GM19328 (cell line): Measurements from ENCODE around the gene CUBN.
"Not testable (repeated sequence)": the region's sequence is repeated elsewhere in the genome, so short reads cannot be mapped to it uniquely, and the experiment has no call there.

ENCODE experiments used
- ATAC-seq: cut with Tn5 transposase; IDR thresholded peaks from one replicate; pipeline ENCODE4 v1.9.1; 2021; ENCODE audit warnings: mild to moderate bottlenecking, moderate library complexity; ENCODE audit not compliant: unreplicated experiment

The CUBN gene

GRCh38 chr10:16843252-16843870, 286.2 kb downstream of the CUBN start:
- ATAC-seq: no peak

DNA sequence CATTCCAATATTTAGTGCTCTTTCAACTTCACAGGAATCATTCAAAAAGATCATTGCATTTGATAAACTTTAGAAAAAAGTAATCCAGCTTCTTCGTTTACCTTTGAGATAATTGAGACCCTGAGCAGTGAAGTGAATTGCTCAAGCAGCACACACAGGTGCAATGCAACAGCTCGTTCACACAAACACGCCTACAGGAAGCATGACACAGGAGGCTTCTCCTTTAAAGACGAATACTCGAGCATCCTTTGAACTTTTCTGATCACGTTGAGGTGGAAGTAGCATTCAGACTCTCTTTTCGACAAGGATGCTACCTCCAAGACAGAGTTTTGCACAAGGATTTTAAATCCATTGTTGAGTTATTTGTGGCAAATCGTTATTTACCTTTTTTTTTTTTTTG, 294.4 kb downstream of the CUBN start:
- ATAC-seq: no peak

- no peak for ATAC-seq
Observed at GRCh38 chr10:16832351-16833080, 297.1 kb downstream of the CUBN start.

DNA sequence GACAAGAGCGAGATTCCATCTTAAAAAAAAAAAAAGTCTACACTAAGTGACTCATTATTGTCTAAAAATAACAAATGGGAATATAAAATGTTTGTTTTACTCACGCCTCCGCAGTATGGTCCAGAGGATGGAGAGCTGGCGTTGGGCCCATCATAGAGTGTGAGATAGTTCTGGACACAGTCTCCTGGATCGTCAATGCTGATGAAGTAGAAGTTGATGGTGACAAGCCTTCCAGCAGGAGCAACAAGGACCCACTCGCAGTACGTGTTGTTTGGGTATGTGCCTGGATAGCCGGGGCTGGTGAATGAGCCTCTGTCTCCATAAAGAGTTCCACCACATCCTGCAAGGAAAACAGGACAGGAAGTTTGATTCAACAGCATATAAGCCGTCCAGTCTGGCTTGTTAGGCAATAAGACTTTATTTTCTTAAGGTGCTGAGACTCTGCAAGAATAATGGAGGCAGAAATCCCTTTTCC, 300.9 kb downstream of the CUBN start:
- no peak for ATAC-seq

DNA sequence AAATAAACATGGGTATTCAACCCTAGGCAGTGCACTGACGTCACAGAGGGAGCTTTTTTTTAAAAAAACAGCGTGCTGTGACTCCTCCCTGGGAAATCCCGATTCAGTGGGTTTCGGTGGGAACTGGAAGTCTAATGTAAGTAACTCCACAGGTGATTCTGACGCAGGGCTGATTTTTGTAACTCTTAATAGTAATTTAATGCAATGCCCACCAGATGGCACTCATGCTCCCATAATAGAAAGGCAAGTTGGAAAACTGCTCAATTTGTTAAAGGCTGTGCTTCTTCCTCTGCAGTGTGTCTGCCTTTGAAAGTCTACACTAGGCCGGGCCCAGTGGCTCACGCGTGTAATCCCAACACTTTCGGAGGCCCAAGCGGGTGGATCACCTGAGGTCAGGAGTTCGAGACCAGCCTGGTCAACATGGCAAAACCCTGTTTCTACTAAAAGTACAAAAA, 301.5 kb downstream of the CUBN start:
- peak; percentile 78 for ATAC-seq

DNA sequence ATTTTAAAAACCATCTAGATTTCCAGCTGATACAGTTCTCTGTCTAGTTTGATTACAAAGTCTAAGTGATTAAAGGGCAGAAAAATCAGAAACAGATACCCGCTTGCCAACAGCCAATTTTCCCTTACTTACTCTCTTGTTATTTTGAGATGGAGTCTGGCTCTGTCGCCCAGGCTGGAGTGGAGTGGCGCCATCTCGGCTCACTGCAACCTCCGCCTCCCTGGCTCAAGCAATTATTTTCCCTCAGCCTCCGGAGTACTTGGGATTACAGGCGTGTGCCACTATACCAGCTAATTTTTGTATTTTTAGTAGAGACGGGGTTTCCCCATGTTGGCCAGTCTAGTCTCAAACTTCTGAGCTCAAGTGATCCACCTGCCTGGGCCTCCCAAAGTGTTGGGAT, 302.1 kb downstream of the CUBN start:
- ATAC-seq: not testable (repeated sequence)

DNA sequence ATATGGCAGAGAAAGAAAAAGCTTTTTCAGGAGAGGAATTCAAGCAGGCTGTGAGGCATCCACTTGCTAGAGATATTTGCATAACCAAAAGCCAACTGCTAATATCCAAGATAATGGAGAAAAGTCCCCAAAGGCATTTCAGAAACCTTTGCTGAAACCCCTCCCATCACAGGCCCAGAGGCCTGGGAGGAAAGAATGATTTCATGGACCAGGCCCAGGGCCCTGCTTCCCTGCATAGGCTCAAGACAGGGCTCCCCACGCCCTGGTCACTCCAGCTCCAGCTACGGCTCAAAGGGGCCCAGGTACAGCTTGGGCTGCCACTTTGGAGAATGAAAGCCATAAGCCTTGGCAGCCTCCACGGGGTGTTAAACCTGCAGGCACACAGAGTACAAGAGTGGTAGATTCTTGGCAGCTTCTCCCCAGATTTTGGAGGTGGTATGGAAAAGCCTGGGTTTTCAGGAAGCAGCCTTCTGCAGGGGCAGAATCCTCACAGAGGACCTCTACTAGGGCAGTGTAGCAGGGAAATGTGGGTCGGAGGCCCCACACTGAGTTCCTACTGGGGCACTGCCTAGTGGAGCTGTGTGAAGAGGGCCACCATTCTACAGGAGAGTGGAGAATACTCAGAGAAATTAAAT, 306.8 kb downstream of the CUBN start:
- ATAC-seq: no peak

- no peak for ATAC-seq
Observed at GRCh38 chr10:16822027-16822426, 307.6 kb downstream of the CUBN start.

GRCh38 chr10:16820421-16820820, 309.2 kb downstream of the CUBN start:
- no peak for ATAC-seq

- ATAC-seq: no peak
Observed at GRCh38 chr10:16820018-16820417, 309.6 kb downstream of the CUBN start.

DNA sequence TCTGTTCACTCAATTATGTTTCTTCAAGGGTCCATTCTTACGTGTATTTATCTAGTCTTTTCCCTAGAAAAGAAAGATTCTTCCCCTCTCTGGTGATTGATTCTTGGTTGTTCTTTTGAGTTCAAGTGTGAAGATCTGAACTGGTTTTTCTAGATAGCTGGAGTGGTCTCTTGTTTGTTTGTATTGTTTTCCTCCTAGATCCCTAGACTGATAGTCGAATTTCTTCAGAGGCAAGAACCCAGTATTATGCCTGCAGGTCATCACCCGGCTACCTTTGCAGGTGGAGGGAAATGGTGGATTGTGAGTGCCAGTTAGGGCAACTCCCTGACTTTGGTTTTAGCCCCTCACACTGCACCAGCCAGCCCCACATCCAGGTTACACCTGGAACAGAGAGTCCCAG, 310.2 kb downstream of the CUBN start:
- ATAC-seq: no peak

- ATAC-seq: no peak
Observed at GRCh38 chr10:16819026-16819425, 310.6 kb downstream of the CUBN start.

GRCh38 chr10:16817125-16818019, 312.2 kb downstream of the CUBN start, which contains the start of gene RSU1:
TSS of gene RSU1 (minus strand) at chr10:16817424. CDS start at chr10:16817081, 343 bp downstream.
- ATAC-seq: peak; percentile 99

DNA sequence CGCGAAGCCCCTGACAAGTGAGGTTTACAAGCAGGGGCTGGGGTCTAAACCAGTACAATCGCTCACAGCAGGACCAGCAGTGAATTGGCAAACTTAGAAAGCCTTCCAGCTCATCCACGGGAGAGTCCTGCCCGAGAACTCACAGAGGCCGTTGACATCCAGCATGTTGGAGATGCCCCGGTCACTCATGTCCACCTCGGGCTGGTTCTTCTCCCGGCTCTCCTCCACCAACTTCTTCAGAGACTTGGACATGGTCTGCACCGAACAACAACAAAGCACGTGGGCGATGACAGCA, 312.8 kb downstream of the CUBN start:
- ATAC-seq: no peak

- ATAC-seq: no peak
Observed at GRCh38 chr10:16816171-16816570, 313.4 kb downstream of the CUBN start.

DNA sequence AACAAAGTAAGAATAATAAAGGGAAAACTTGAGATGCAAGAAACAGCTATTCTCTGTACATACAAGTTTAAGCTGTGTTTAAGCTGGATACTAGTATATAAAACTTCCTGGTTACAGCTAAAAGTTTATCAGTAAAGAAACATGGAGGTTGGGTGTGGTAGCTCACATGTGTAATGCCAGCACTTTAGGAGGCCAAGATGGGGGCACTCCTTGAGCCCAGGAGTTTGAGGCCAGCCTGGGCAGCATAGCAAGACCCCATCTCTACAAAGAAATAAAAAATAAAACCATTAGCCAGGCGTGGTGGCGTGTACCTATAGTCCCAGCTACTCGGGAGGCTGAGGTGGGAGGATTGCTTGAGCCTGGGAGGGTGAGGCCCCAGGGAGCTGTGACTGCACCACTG, 315.6 kb downstream of the CUBN start:
- no peak for ATAC-seq

DNA sequence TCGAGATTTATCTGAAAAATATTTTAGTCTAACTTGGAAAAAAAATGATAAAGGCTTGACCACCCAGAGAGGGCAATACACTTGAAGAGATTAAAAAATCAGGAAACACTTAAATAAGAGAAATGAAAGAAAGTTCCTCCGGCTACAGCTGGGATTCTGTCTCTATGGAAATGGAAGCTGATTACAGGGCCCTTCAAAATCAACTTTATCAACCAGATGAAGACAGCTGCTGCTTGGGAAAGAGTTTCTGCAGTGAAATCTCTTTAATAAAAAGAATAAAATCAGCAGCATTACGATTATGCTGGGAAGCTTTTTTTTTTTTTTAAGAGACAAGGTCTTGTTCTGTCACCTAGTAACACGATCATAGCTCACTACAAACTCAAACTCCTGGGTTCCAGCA, 316.9 kb downstream of the CUBN start:
- no peak for ATAC-seq

DNA sequence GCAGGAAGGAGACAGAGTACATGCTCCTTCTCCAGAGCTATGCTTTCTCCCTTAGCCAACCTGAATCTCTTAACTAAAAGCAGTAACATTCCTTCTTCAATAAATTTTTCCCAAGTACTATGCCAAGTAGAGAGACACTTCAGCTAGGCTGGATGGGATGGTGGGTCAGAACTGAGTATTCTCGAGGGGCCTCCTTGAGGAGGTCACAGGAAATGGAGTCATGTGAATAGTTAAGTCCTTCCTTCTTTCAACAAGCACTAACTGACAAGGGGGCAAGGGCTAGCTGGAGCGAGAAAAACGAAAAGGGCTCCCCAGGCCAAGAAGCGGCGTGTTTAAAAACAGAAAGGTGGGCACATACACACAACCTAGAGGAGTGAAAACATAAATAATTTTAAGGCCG, 317.8 kb downstream of the CUBN start:
- no peak for ATAC-seq

GRCh38 chr10:16811292-16811691, 318.3 kb downstream of the CUBN start:
- no peak for ATAC-seq

DNA sequence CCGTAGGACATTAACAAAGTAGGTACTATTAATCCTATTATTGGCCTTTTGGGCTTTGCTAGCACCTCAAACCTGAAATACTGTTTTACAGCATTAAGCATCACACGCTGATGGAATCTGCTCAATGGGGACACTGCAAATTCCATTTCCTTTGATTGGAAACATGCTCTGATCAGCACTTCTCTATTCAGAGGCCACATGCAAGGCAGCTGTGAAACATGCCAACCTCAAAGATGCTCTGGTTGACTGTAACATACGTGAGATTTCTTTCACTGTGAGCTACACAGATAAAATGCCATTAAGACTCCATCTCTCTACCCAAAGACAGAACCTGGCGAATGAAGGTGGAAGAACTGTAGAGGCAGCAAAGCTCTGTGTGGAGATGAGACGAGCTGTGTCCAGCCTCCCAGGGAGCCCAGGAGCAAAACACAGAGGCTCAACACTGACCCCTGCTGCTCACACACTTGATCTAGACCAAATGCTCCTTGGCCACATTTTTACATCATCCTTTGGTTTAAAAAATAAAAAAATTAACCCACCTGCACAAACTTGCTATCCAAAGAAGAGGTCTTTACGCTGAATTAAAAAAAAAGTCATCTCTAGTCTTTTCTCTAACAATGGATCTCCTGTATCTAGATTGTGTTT, 320.4 kb downstream of the CUBN start:
- peak; percentile 88 for ATAC-seq

- ATAC-seq: no peak
Observed at GRCh38 chr10:16804123-16804522, 325.5 kb downstream of the CUBN start.
